ENCODE results near the gene GARIN5A. TPM values are rescaled to one million over a fixed set of nuclear protein-coding genes. Genes with fewer than 3 reads are reported as not detected.

Gene GARIN5A
- total RNA-seq, 1 donor, result 0.36 TPM

DNA sequence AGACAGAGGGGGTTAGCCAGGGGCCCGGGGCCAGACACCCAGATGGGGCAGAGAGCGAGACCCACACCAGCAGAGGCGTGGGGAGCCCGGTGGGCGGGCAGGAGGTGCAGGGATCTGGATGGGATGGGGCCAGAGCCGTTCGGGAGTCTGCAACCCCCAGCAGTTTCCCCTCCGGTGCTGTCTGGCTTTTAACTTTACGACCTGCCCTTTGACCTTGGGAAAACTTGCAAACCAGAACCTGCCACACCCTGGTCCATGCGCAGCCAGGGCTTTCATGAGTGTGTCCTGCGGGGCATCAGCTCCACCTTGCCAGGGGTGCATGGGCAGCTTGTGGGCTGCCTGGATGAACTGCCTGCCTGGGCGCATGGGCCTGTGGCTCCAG is 24.5 kb upstream of the GARIN5A start:
- Histone ChIP-seq H3K4me1 (ENCODE audit: insufficient read depth, low read length) (no peaks in the 10 kb centered on the region), H3K27me3 (ENCODE audit: insufficient read depth, low read length) (peaks cover 5% of the 10 kb centered on the region), H3K4me3 (ENCODE audit: insufficient read depth, low read length) (no peak overlapping the region), H3K79me2 (ENCODE audit: insufficient read depth, low read length) (no peaks in the 10 kb centered on the region), H3K4me2 (ENCODE audit: insufficient read depth, low read length) (no peak overlapping the region), H2AFZ (ENCODE audit: low read length) (no peak overlapping the region), H4K20me1 (ENCODE audit: insufficient read depth, low read length) (no peaks in the 10 kb centered on the region), H3K27ac (ENCODE audit: low read depth, low read length) (no peak overlapping the region), H3K9me3 (ENCODE audit: low read depth, low read length) (no peaks in the 10 kb centered on the region), H3K36me3 (ENCODE audit: insufficient read depth, low read length) (no peaks in the 10 kb centered on the region)
- TF ChIP-seq, protein P1, sequence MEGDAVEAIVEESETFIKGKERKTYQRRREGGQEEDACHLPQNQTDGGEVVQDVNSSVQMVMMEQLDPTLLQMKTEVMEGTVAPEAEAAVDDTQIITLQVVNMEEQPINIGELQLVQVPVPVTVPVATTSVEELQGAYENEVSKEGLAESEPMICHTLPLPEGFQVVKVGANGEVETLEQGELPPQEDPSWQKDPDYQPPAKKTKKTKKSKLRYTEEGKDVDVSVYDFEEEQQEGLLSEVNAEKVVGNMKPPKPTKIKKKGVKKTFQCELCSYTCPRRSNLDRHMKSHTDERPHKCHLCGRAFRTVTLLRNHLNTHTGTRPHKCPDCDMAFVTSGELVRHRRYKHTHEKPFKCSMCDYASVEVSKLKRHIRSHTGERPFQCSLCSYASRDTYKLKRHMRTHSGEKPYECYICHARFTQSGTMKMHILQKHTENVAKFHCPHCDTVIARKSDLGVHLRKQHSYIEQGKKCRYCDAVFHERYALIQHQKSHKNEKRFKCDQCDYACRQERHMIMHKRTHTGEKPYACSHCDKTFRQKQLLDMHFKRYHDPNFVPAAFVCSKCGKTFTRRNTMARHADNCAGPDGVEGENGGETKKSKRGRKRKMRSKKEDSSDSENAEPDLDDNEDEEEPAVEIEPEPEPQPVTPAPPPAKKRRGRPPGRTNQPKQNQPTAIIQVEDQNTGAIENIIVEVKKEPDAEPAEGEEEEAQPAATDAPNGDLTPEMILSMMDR (IDR thresholded peaks at IDR 0.05; ENCODE audit: extremely low read depth, low read depth, low read length), result no peak
- DNase-seq (ENCODE audit: insufficient read length, low spot score, missing footprints), result no peak

DNA sequence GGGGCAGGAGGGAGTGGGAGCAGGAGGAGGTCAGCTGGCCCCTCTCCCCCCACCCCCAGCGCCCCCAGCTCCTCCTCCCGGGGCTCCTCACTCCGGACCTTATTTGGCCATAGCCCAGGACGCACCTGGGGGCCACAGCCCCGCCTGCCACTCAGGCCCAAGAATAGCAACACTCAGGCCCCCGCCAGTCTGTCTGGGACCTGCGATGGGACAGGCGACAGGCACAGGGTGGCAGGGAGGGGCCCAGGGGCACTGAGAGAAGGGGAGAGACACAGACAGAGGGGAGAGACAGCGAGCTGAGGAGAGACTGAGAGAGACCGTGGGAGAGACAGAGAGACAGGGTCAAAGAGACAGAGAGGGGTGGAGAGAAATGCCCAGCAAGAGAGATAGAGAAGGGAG is 24.1 kb upstream of the GARIN5A start:
- no peak overlapping the region for H3K27ac ChIP-seq (ENCODE audit: low read depth, low read length)
- TF ChIP-seq, protein P1 (IDR thresholded peaks at IDR 0.05; ENCODE audit: extremely low read depth, low read depth, low read length), result no peak
- no peaks in the 10 kb centered on the region for H3K79me2 ChIP-seq (ENCODE audit: insufficient read depth, low read length)
- H3K4me2 ChIP-seq (ENCODE audit: insufficient read depth, low read length), result no peak overlapping the region
- no peaks in the 10 kb centered on the region for H4K20me1 ChIP-seq (ENCODE audit: insufficient read depth, low read length)
- H3K4me3 ChIP-seq (ENCODE audit: insufficient read depth, low read length), result no peak overlapping the region
- H2AFZ ChIP-seq (ENCODE audit: low read length), result no peak overlapping the region
- DNase-seq (ENCODE audit: insufficient read length, low spot score, missing footprints), result no peak
- H3K9me3 ChIP-seq (ENCODE audit: low read depth, low read length), result no peaks in the 10 kb centered on the region
- no peaks in the 10 kb centered on the region for H3K36me3 ChIP-seq (ENCODE audit: insufficient read depth, low read length)
- H3K27me3 ChIP-seq (ENCODE audit: insufficient read depth, low read length), result peaks cover 5% of the 10 kb centered on the region
- no peaks in the 10 kb centered on the region for H3K4me1 ChIP-seq (ENCODE audit: insufficient read depth, low read length)

DNA sequence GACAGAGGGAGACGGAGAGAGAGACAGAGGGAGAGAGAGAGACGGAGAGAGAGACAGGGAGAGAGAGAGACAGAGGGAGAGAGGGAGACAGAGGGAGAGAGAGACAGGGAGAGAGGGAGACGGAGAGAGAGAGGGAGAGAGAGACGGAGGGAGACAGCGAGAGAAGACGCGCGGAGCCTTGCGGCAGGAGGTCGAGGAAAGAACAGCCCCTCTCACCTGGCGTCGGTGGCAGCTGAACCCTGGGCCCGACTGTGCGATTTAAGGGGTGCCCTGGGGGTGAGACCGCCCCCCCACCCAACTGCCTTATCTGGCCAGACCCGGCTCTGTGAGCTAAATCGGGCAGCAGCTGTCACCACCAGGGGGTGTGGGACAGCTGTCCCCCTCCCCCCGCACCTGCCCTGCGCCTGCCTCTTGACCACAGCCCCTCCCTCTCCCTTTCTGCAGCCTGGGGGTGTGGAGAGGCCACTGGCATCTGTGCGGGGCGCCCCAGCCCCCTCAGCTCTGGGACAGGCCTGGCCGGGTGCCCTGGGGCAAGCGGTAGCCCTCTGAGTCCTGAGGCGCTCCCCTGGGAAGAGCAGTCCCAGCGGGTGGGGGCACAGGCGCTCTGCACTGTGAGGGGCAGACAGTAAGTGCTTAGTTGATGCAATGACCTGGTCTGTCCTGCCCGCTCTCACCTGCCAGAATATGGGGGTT is 23.6 kb upstream of the GARIN5A start:
- Histone ChIP-seq H2AFZ (ENCODE audit: low read length) (no peak overlapping the region), H4K20me1 (ENCODE audit: insufficient read depth, low read length) (no peaks in the 10 kb centered on the region), H3K79me2 (ENCODE audit: insufficient read depth, low read length) (no peaks in the 10 kb centered on the region), H3K4me1 (ENCODE audit: insufficient read depth, low read length) (no peaks in the 10 kb centered on the region), H3K4me3 (ENCODE audit: insufficient read depth, low read length) (no peak overlapping the region), H3K9me3 (ENCODE audit: low read depth, low read length) (no peaks in the 10 kb centered on the region), H3K27ac (ENCODE audit: low read depth, low read length) (no peak overlapping the region), H3K36me3 (ENCODE audit: insufficient read depth, low read length) (no peaks in the 10 kb centered on the region), H3K4me2 (ENCODE audit: insufficient read depth, low read length) (no peak overlapping the region), H3K27me3 (ENCODE audit: insufficient read depth, low read length) (peaks cover 5% of the 10 kb centered on the region)
- DNase-seq (ENCODE audit: insufficient read length, low spot score, missing footprints), result no peak
- TF ChIP-seq, protein P1 (IDR thresholded peaks at IDR 0.05; ENCODE audit: extremely low read depth, low read depth, low read length), result no peak

DNA sequence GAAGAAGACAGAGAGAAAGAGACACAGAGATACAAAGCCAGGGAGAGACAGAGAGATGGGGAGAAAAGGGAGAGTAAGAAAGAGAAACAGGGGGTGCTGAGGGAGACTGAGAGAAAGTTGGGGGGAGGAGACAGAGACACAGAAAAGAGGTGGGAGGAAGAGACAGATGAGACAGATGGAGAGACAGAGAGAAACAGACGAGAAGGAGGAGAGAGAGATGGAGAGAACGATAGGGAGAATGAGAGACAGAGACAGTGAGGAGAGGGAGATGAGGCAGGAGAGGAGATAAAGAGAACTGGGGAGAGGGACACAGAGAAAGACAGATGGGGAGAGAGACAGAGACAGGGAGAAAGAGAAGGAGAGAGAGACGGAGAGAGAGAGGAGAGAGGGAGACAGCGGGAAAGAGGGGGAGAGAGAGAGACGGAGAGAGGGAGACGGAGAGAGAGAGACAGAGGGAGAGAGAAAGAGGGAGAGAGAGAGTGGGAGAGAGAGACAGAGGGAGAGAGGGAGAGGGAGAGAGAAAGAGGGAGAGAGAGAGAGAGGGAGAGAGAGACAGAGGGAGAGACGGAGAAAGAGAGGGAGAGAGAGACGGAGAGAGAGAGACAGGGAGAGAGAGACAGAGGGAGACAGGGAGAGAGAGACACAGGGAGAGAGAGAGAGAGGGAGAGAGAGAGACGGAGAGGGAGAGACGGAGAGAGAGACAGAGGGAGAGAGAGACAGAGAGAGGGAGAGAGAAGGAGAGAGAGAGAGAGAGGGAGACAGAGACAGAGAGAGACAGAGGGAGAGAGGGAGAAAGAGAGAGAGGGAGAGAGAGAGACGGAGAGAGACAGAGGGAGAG is 21.8 kb upstream of the GARIN5A start:
- Histone ChIP-seq H3K9me3 (ENCODE audit: low read depth, low read length) (no peaks in the 10 kb centered on the region), H3K4me3 (ENCODE audit: insufficient read depth, low read length) (no peak overlapping the region), H3K4me2 (ENCODE audit: insufficient read depth, low read length) (no peak overlapping the region), H3K27me3 (ENCODE audit: insufficient read depth, low read length) (peaks cover 5% of the 10 kb centered on the region), H3K4me1 (ENCODE audit: insufficient read depth, low read length) (no peaks in the 10 kb centered on the region), H3K27ac (ENCODE audit: low read depth, low read length) (no peak overlapping the region), H3K36me3 (ENCODE audit: insufficient read depth, low read length) (no peaks in the 10 kb centered on the region), H2AFZ (ENCODE audit: low read length) (no peak overlapping the region), H4K20me1 (ENCODE audit: insufficient read depth, low read length) (no peaks in the 10 kb centered on the region), H3K79me2 (ENCODE audit: insufficient read depth, low read length) (no peaks in the 10 kb centered on the region)
- TF ChIP-seq, protein P1 (IDR thresholded peaks at IDR 0.05; ENCODE audit: extremely low read depth, low read depth, low read length), result no peak
- no peak for DNase-seq (ENCODE audit: insufficient read length, low spot score, missing footprints)
